ENCODE measurements around the gene MAG. TPM values are rescaled to one million over a fixed set of nuclear protein-coding genes. Genes with fewer than 3 reads are reported as not detected.

MAG gene
- total RNA-seq, 1 donor: not detected

DNA sequence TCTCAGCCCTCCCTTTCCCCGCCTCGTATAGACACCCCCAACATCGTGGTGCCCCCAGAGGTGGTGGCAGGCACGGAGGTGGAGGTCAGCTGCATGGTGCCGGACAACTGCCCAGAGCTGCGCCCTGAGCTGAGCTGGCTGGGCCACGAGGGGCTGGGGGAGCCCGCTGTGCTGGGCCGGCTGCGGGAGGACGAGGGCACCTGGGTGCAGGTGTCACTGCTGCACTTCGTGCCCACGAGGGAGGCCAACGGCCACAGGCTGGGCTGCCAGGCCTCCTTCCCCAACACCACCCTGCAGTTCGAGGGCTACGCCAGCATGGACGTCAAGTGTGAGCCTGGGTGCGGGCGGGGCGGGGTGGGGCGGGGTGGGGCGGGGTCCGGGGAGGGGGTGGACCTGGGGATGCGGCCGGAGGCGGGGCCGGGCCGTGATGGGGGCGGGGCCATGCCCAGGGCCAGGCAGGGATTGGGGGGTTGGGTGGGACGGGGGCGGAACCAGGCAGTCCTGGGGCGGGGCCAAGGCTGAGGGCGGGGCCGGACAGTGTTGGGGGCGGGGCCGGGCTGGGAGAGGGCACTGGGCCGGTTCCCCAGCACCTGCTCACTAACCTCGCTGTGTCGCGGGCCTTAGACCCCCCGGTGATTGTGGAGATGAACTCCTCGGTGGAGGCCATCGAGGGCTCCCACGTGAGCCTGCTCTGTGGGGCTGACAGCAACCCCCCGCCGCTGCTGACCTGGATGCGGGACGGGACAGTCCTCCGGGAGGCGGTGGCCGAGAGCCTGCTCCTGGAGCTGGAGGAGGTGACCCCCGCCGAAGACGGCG lies 7.8 kb downstream of the MAG start:
- DNase-seq (ENCODE audit: low read depth): no peak
- no peak overlapping the region for H3K4me3 ChIP-seq (ENCODE audit: low read depth, low read length)
- TF ChIP-seq, protein P1, sequence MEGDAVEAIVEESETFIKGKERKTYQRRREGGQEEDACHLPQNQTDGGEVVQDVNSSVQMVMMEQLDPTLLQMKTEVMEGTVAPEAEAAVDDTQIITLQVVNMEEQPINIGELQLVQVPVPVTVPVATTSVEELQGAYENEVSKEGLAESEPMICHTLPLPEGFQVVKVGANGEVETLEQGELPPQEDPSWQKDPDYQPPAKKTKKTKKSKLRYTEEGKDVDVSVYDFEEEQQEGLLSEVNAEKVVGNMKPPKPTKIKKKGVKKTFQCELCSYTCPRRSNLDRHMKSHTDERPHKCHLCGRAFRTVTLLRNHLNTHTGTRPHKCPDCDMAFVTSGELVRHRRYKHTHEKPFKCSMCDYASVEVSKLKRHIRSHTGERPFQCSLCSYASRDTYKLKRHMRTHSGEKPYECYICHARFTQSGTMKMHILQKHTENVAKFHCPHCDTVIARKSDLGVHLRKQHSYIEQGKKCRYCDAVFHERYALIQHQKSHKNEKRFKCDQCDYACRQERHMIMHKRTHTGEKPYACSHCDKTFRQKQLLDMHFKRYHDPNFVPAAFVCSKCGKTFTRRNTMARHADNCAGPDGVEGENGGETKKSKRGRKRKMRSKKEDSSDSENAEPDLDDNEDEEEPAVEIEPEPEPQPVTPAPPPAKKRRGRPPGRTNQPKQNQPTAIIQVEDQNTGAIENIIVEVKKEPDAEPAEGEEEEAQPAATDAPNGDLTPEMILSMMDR (IDR thresholded peaks at IDR 0.05; ENCODE audit: insufficient read depth, low read depth, low read length): no peak

DNA sequence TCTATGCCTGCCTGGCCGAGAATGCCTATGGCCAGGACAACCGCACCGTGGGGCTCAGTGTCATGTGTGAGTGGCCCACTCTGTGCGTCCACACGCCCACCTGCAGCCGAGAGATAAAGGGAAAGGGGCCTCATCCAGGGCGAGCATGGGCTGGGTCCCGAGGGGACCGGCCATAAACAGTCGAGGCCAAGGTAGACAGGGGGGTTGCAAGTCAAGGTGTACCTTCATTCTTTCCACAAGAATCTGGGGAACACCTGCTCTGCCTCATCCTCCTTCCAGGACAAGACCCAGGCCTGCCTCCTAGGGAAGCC lies 8.3 kb downstream of the MAG start:
- TF ChIP-seq, protein P1 (IDR thresholded peaks at IDR 0.05; ENCODE audit: insufficient read depth, low read depth, low read length): no peak
- H3K4me3 ChIP-seq (ENCODE audit: low read depth, low read length): no peak overlapping the region
- DNase-seq (ENCODE audit: low read depth): no peak

DNA sequence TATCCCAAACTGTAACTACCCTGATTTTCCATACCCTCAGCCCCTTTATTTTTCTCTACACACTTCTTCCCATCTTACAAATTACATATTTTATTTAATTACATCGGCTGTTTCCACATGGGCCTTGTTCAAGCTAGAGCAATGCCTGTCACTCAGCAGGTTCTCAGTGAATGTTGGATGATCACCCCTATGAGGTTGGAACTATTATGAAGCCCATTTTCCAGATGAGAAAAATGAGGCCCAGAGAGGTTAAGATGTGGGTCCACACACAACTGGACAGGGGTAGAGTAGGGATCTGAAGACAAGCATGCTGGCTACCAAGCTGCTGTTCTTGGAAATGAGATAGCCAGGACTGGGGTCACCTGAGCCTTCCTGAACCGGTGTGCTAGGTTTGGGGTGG lies 10.0 kb downstream of the MAG start:
- TF ChIP-seq, protein P1 (IDR thresholded peaks at IDR 0.05; ENCODE audit: insufficient read depth, low read depth, low read length): no peak
- no peak for DNase-seq (ENCODE audit: low read depth)
- no peak overlapping the region for H3K4me3 ChIP-seq (ENCODE audit: low read depth, low read length)

DNA sequence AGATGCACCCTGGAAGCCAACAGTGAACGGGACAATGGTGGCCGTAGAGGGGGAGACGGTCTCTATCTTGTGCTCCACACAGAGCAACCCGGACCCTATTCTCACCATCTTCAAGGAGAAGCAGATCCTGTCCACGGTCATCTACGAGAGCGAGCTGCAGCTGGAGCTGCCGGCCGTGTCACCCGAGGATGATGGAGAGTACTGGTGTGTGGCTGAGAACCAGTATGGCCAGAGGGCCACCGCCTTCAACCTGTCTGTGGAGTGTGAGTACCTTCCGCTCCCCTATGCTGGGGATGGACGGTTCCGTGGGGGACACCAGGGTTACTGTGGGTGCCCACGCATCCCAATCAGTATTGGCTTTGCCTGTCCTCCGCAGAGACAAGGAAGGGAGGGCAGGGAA lies 10.5 kb downstream of the MAG start:
- DNase-seq (ENCODE audit: low read depth): no peak
- H3K4me3 ChIP-seq (ENCODE audit: low read depth, low read length): no peak overlapping the region
- TF ChIP-seq, protein P1 (IDR thresholded peaks at IDR 0.05; ENCODE audit: insufficient read depth, low read depth, low read length): no peak

DNA sequence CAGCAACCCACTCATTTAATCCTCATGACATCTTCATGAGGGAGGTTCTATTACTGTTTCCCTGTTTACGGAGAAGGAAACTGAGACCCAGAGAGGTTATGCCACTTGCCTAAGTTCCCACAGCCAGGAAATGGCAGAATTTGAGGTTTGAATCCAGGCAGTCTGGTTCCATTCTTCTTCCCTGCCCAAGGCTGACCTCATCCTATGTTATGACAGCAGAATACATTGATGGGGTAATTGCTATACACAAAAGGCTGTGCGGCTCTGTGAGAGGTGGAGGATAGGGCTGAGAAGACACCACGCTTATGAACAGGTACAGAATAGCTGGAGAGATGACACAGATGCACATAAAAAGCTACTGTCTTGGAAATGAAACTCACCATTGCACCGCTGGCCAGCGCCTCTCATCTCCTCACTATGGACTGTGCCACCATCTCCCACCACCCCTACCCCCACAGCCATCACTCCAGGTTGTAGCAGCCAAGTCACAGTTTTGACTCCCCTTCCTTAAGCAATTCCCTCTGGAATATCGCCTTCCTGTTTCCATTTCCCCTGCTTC lies 11.5 kb downstream of the MAG start:
- TF ChIP-seq, protein P1 (IDR thresholded peaks at IDR 0.05; ENCODE audit: insufficient read depth, low read depth, low read length): no peak
- H3K4me3 ChIP-seq (ENCODE audit: low read depth, low read length): no peak overlapping the region
- no peak for DNase-seq (ENCODE audit: low read depth)

DNA sequence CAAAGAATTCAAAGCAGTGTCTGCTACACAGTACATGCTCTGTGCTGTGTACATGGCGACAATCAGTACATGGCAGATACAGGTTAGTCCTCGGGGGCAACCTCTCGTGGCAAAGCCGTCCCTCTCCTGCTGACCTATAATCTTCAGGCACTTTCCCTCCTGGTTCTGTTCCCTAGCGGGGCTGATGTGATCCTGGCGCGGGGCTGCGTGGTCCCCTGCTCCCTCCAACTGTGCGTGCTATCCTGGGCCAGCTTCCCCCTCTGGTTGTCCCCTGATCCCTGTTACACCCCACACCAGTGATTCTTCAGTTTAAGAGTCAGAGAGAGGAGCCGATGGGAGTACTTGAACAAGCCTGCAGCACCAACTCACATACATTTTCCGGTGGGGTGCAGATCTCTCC lies 12.1 kb downstream of the MAG start:
- no peak for DNase-seq (ENCODE audit: low read depth)
- TF ChIP-seq, protein P1 (IDR thresholded peaks at IDR 0.05; ENCODE audit: insufficient read depth, low read depth, low read length): no peak

More for the DNA sequence above, 12.1 kb downstream of the MAG start:
- no peak overlapping the region for H3K4me3 ChIP-seq (ENCODE audit: low read depth, low read length)

All from fibroblast of villous mesenchyme (primary cell).